Measurements from ENCODE around the gene TNFAIP1.

- no peak for TF ChIP-seq POLR2AphosphoS5 (IDR thresholded peaks at IDR 0.05)
- no peak for TF ChIP-seq POLR2A (IDR thresholded peaks at IDR 0.05)
- no peak for TF ChIP-seq CTCF (IDR thresholded peaks at IDR 0.05)
Observed at GRCh38 chr17:28372945-28373274, 37.3 kb downstream of the TNFAIP1 start.
